Right atrium auricular region (tissue), 2 donors: Measurements from ENCODE around the gene TRIM40. TPM values are rescaled to one million over a fixed set of nuclear protein-coding genes. Genes with fewer than 3 reads are reported as not detected.

Source experiments
- DNase-seq: peaks from one replicate; pipeline ENCODE4 v3.0.0-alpha.2; 2019; ENCODE audit warnings: low spot score
- H3K27ac ChIP-seq, 2 donors: fragments of 200-600 bp; sonication (generic); 1 replicate in 1 of 2; 2 replicates in 1 of 2; pipeline ENCODE4 v1.5.1; 2016 to 2019
- H3K27me3 ChIP-seq, 2 donors: fragments of 200-600 bp; sonication (generic); one replicate each; pipeline versions ENCODE4 v1.5.1 to v1.6.0; 2017 to 2019
- H3K36me3 ChIP-seq: fragments of 200-600 bp; sonication (generic); one replicate; pipeline ENCODE4 v1.5.1; 2016
- H3K4me1 ChIP-seq, 2 donors: fragments of 200-600 bp; sonication (generic); one replicate each; pipeline versions ENCODE4 v1.5.1 to v1.6.0; 2017 to 2019
- H3K4me3 ChIP-seq, 2 donors: fragments of 200-600 bp; sonication (generic); 1 replicate in 1 of 2; 2 replicates in 1 of 2; pipeline ENCODE4 v1.5.1; 2017 to 2019; ENCODE audit warnings: mild to moderate bottlenecking in 1 of 2, moderate library complexity in 1 of 2
- H3K9me3 ChIP-seq, 2 donors: fragments of 200-600 bp; sonication (generic); one replicate each; pipeline ENCODE4 v1.5.1; 2019
- CTCF ChIP-seq, 2 donors: fragments of 200-600 bp; sonication (generic); IDR thresholded peaks; one replicate each; pipeline ENCODE4 v1.5.1; 2019; ENCODE audit warnings: antibody characterized with exemption in 2 of 2
- total RNA-seq, 2 donors: library from RNA; depleted of rRNA; stranded (reverse); fragments of >200 nt; gene quantifications; one replicate each; pipeline ENCODE4 v1.1.0, GENCODE V29; 2016

TRIM40 gene, protein sequence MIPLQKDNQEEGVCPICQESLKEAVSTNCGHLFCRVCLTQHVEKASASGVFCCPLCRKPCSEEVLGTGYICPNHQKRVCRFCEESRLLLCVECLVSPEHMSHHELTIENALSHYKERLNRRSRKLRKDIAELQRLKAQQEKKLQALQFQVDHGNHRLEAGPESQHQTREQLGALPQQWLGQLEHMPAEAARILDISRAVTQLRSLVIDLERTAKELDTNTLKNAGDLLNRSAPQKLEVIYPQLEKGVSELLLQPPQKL
- not detected for total RNA-seq

- Histone ChIP-seq H3K4me3 (no peak within 1 kb of the TSS), H3K9me3 (no peaks in the 10 kb centered on the region), H3K27ac (no peak within 1 kb of the TSS), H3K4me1 (no peaks in the 10 kb centered on the region), H3K27me3 (no peaks in the 10 kb centered on the region), H3K36me3 (no peaks in the 10 kb centered on the region)
- DNase-seq = no peak
- TF ChIP-seq CTCF (IDR thresholded peaks at IDR 0.05) = no peak
Measured at GRCh38 chr6:30135757-30136156, at the start of gene TRIM40. TRIM40 (plus strand) TSS chr6:30136140; CDS start chr6:30137037, 897 bp downstream.

DNA sequence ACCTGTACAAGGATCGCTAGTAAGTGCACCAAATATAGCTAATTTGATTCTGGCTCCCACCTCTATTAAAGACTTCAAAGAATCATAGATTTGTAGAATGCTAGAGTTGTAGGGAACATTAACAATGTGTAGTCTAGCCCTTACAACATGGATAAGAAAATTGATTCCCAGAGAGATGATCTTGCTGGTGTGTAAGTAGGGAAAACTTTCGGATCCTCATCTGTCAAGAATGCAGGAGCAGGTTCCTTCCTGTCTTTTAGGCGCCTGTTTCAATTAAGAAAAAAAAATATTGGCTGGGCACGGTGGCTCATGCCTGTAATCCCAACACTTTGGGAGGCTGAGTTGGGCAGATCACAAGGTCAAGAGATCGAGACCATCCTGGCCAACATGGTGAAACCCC lies 48.1 kb upstream of the TRIM40 start:
- no peak overlapping the region for H3K27ac ChIP-seq
- DNase-seq = no peak
- no peaks in the 10 kb centered on the region for H3K36me3 ChIP-seq
- no peaks in the 10 kb centered on the region for H3K27me3 ChIP-seq
- TF ChIP-seq CTCF (IDR thresholded peaks at IDR 0.05) = no peak
- H3K9me3 ChIP-seq = no peaks in the 10 kb centered on the region
- no peak overlapping the region for H3K4me3 ChIP-seq
- H3K4me1 ChIP-seq = no peaks in the 10 kb centered on the region

GRCh38 chr6:30091577-30092381 lies 44.2 kb upstream of the TRIM40 start:
- H3K4me1 ChIP-seq = no peaks in the 10 kb centered on the region
- no peak for DNase-seq
- no peaks in the 10 kb centered on the region for H3K9me3 ChIP-seq
- no peaks in the 10 kb centered on the region for H3K36me3 ChIP-seq
- no peaks in the 10 kb centered on the region for H3K27me3 ChIP-seq
- TF ChIP-seq CTCF (IDR thresholded peaks at IDR 0.05) = no peak
- H3K27ac ChIP-seq = no peak overlapping the region
- no peak overlapping the region for H3K4me3 ChIP-seq

- Histone ChIP-seq H3K4me3 (no peak overlapping the region), H3K27me3 (no peaks in the 10 kb centered on the region), H3K9me3 (no peaks in the 10 kb centered on the region), H3K4me1 (no peaks in the 10 kb centered on the region), H3K27ac (no peak overlapping the region), H3K36me3 (no peaks in the 10 kb centered on the region)
- DNase-seq = no peak
- no peak for TF ChIP-seq CTCF (IDR thresholded peaks at IDR 0.05)
Measured at GRCh38 chr6:30092852-30093543, 42.9 kb upstream of the TRIM40 start.

DNA sequence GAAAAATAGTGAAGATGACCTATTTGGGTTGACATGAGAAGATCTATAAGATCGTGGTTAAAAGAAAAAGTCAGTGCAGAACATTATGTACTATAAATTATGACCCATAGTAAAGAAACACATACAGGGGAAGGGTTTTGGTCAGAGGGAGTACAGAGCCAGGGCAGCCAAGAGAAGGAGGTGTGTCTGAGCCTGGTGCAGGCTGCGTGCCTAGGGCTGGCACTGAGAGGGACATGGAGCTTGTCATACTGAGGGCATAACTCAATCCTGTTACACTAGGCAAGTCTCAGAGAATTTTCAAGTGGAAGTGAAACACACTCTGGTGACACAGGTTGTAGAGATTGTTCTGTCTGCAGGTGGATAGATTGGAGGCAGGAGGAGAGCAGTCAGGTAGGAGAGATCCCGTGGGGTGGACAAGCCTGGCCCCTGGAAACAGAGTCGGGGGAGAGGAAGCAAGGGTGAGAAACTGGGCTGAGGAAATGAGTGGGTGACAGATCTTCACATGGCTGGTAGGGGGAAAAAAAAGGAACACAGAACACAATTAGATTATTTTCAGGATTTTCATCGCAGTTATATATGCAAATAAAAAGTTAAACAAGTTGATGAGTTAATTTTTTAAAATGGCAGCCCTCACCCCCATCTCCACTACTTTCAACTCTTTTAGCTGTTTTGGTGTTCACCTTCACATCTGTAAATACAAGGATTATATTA lies 41.8 kb upstream of the TRIM40 start:
- Histone ChIP-seq H3K27me3 (no peaks in the 10 kb centered on the region), H3K9me3 (no peaks in the 10 kb centered on the region), H3K36me3 (no peaks in the 10 kb centered on the region), H3K4me1 (no peaks in the 10 kb centered on the region), H3K27ac (no peak overlapping the region), H3K4me3 (no peak overlapping the region)
- TF ChIP-seq CTCF (IDR thresholded peaks at IDR 0.05) = no peak
- DNase-seq = no peak
